Neural cell (in vitro differentiated cells): Measurements from ENCODE around the gene PSMB7.

Source experiments
- EP300 ChIP-seq: fragments of 450-650 bp; conservative IDR thresholded peaks from 2 replicates; pipeline ENCODE4 v1.6.1; 2014; ENCODE audit warnings: antibody characterized with exemption, mild to moderate bottlenecking, moderate library complexity; ENCODE audit not compliant: poor library complexity, severe bottlenecking
- EZH2 ChIP-seq: fragments of 200-600, 300-800 bp; shearing (Covaris generic), sonication (generic); IDR thresholded peaks from 2 replicates; pipeline ENCODE4 v1.6.1; 2014; ENCODE audit warnings: antibody characterized with exemption, low read length, borderline replicate concordance, mild to moderate bottlenecking; ENCODE audit not compliant: insufficient read depth, poor library complexity, severe bottlenecking
- MXI1 ChIP-seq: fragments of 450-650 bp; conservative IDR thresholded peaks from 2 replicates; pipeline ENCODE4 v1.6.1; 2014; ENCODE audit warnings: antibody characterized with exemption, mild to moderate bottlenecking; ENCODE audit not compliant: poor library complexity, severe bottlenecking
- POLR2AphosphoS5 ChIP-seq: IDR thresholded peaks from 2 replicates; pipeline ENCODE4 v1.6.1; 2012
- RAD21 ChIP-seq: fragments of 450-650 bp; conservative IDR thresholded peaks from 2 replicates; pipeline ENCODE4 v1.6.1; 2014; ENCODE audit warnings: antibody characterized with exemption, mild to moderate bottlenecking, moderate library complexity
- SMC3 ChIP-seq: fragments of 450-650 bp; conservative IDR thresholded peaks from 2 replicates; pipeline ENCODE4 v1.6.1; 2014; ENCODE audit warnings: antibody characterized with exemption, mild to moderate bottlenecking, moderate library complexity; ENCODE audit not compliant: poor library complexity
- TAF1 ChIP-seq: IDR thresholded peaks from 2 replicates; pipeline ENCODE4 v1.6.1; 2012; ENCODE audit warnings: low read depth
- TF ChIP-seq, protein P1 (sequence below): fragments of 450-650 bp; IDR thresholded peaks from 2 replicates; pipeline ENCODE4 v1.5.1; 2014; ENCODE audit warnings: antibody characterized with exemption, mild to moderate bottlenecking, moderate library complexity; ENCODE audit not compliant: poor library complexity, severe bottlenecking
- TF ChIP-seq, protein P2 (sequence below): IDR thresholded peaks from 2 replicates; pipeline ENCODE4 v1.6.1; 2012; ENCODE audit warnings: borderline replicate concordance

- TF ChIP-seq TAF1 (no peak), EP300 (no peak), EZH2 (no peak), MXI1 (no peak), SMC3 (no peak), POLR2AphosphoS5 (no peak), RAD21 (no peak)
- TF ChIP-seq, protein P1, sequence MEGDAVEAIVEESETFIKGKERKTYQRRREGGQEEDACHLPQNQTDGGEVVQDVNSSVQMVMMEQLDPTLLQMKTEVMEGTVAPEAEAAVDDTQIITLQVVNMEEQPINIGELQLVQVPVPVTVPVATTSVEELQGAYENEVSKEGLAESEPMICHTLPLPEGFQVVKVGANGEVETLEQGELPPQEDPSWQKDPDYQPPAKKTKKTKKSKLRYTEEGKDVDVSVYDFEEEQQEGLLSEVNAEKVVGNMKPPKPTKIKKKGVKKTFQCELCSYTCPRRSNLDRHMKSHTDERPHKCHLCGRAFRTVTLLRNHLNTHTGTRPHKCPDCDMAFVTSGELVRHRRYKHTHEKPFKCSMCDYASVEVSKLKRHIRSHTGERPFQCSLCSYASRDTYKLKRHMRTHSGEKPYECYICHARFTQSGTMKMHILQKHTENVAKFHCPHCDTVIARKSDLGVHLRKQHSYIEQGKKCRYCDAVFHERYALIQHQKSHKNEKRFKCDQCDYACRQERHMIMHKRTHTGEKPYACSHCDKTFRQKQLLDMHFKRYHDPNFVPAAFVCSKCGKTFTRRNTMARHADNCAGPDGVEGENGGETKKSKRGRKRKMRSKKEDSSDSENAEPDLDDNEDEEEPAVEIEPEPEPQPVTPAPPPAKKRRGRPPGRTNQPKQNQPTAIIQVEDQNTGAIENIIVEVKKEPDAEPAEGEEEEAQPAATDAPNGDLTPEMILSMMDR, result no peak
- TF ChIP-seq, protein P2, sequence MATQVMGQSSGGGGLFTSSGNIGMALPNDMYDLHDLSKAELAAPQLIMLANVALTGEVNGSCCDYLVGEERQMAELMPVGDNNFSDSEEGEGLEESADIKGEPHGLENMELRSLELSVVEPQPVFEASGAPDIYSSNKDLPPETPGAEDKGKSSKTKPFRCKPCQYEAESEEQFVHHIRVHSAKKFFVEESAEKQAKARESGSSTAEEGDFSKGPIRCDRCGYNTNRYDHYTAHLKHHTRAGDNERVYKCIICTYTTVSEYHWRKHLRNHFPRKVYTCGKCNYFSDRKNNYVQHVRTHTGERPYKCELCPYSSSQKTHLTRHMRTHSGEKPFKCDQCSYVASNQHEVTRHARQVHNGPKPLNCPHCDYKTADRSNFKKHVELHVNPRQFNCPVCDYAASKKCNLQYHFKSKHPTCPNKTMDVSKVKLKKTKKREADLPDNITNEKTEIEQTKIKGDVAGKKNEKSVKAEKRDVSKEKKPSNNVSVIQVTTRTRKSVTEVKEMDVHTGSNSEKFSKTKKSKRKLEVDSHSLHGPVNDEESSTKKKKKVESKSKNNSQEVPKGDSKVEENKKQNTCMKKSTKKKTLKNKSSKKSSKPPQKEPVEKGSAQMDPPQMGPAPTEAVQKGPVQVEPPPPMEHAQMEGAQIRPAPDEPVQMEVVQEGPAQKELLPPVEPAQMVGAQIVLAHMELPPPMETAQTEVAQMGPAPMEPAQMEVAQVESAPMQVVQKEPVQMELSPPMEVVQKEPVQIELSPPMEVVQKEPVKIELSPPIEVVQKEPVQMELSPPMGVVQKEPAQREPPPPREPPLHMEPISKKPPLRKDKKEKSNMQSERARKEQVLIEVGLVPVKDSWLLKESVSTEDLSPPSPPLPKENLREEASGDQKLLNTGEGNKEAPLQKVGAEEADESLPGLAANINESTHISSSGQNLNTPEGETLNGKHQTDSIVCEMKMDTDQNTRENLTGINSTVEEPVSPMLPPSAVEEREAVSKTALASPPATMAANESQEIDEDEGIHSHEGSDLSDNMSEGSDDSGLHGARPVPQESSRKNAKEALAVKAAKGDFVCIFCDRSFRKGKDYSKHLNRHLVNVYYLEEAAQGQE, result no peak
These were observed 22.8 kb upstream of the PSMB7 start for GRCh38 chr9:124438091-124438490.
